GM18511 (cell line): Measurements from ENCODE around the gene STK24.
A peak's percentile ranks its signal among the peaks of the same experiment; 100 is the strongest.

Experiments
- ATAC-seq: cut with Tn5 transposase; IDR thresholded peaks from one replicate; pipeline ENCODE4 v1.9.1; 2021; ENCODE audit warnings: mild to moderate bottlenecking, moderate library complexity; ENCODE audit not compliant: unreplicated experiment

STK24 gene

GRCh38 chr13:98514288-98514687 is 62.6 kb downstream of the STK24 start:
- no peak for ATAC-seq

GRCh38 chr13:98513837-98514236 is 63.1 kb downstream of the STK24 start:
- ATAC-seq, result no peak

DNA sequence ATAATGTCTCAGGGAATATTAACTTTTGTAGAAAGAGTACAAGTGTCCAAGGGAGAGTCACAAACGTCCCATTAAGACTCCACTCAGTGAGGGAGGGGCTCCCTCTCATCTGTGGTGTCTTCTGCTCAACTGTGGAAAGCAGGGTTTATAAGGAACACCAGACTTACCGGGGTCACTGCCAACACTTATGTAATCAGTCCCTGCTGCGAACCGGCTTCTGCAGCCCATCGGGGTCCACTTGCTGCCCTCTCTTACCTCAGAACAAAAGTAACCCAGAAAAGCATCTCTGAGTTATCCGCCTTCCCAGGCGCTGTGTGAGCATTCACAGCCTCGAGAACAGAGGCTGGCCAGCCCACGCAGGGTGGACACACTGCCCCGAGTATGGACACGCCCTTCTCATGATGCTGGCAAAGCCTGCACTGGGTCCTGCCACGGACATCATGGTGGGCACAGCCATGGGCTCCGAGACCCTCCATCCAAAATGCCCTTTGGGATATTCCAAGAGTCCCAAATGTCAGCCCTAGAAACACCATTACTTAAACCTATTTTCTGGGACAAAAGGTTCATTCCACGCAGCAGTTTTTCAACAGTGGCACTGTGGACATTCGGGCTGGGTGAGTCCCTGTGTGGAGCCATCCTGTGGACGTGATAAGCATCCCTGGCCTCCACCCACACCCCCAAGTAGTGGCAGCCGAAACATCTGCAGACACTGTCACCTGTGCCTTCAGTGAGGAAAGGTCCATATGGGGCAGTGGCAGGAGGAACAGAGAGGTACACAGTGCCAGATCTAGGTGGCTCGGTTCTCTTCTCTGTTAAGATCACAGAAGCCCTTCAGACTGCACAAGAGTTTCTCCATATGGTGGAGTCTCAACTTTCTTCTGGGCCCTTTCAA is 63.9 kb downstream of the STK24 start:
- ATAC-seq, result no peak

DNA sequence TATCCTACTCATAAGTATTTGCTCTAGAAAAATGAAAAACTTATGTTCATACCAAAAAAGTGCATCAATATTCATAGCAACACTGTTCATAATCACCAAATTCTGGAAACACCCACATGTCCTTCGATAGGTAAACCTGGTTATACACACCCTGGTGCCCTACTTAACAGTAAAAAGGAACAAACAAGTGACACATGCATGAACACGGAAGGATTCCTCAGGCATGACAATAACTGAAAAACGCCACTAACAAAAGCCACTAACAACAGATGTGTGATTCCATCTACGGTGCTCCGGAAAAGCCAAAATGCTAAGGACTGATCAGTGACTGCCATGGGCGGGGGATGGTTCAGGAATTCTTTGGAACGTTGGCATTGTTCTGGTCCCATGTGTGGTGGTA is 65.5 kb downstream of the STK24 start:
- no peak for ATAC-seq

DNA sequence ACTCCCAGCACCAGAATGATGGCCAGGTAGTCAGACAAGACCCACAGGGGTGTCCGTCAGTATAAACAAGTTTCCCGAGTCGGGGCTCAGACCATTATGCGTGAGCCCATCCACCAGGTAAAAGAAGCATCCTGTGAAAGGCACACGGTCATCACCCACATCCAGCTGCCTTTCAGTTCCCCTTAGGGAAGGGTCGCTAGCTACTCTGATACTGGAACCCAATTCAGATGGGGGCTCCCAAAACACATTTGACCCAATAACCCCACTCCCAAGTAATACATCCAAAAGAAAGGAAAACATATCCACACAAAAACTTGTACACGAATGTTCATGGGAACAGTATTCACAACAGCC is 66.8 kb downstream of the STK24 start:
- ATAC-seq, result no peak

- ATAC-seq, result peak; percentile 65
Observed at GRCh38 chr13:98509271-98510155, 67.4 kb downstream of the STK24 start.

- no peak for ATAC-seq
Observed at GRCh38 chr13:98508685-98509084, 68.2 kb downstream of the STK24 start.

- ATAC-seq, result no peak
Observed at GRCh38 chr13:98508280-98508679, 68.6 kb downstream of the STK24 start.

DNA sequence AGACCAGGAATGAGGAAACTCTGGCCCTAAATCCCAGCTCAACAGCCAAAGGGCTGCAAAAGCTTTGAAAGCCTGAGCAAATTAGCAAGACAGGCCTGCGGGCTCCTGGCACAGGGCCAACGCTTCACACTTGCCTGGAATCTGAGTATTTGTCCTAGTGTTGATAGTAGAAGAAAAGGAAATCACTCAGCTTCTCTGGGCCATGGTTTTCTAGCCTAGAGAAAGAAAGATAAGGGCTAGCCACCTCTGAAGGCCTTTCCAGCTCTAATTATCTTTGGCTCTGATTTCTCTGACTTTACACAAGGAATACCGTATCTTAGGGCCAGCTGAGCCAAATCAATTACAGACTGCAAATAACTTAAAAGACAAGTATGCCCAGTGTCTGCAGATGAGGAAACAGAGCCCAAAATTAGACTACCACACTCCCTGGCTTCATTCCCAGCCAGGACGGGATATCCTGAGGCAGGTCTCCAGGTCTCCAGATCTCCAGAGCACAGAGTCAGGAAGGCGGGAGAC is 69.6 kb downstream of the STK24 start:
- ATAC-seq, result no peak

- no peak for ATAC-seq
Observed at GRCh38 chr13:98506728-98507230, 70.1 kb downstream of the STK24 start.

GRCh38 chr13:98506322-98506721 is 70.6 kb downstream of the STK24 start:
- ATAC-seq, result no peak

- ATAC-seq, result no peak
Observed at GRCh38 chr13:98505217-98505616, 71.7 kb downstream of the STK24 start.

DNA sequence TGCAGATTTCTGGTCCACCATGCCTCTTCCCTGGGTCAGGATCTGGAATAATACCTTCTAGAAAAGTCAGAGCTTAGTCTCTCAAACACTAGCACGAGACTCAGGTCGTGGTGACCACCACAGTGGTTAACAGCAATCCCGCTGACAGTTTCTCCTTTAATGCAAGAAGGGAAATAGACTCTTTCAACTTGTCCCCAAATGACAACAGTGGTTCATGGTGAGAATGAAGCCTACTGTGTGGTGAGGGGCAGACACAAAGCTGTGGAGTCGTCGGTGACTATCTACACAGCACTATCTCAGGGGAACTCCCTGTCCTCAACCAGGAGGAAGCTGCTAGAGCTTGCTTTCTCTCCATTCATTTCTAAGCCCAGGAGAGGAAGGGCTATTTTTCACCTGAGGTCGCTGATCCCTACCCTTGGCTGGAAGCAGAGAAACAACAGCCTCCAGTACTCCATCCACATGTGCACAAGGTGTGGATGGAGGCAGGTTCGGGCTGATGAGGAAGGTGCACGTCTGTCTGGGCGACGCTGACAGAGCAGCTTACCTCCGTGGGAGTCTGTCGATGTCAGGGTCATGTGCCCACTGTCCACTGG is 72.4 kb downstream of the STK24 start:
- ATAC-seq, result peak; percentile 55

GRCh38 chr13:98504029-98504351 is 72.9 kb downstream of the STK24 start:
- no peak for ATAC-seq

GRCh38 chr13:98503175-98504028 is 73.5 kb downstream of the STK24 start:
- ATAC-seq, result no peak

DNA sequence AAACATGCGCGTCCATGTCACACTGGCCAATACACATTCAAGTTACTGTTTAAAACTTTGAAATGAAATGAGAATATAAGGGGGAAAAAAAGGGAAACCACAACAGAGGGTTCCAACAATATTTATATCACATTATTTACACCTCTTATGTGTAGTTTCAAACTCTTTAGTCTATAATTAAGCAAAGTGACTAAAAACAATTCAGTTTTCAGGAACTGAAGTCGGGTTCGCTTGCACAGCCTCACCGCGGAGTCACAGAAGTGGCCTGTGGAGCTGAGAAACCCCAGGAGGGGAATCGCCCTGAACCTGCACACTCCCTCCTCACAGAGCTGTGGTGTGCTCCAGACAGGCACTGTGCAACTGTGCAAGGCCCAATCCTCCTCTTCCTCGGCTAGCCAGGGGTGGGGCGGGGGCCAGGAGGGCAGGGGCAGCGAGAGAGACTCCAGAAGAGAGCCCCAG is 75.9 kb downstream of the STK24 start:
- peak; percentile 85 for ATAC-seq

GRCh38 chr13:98496966-98497365 is 79.9 kb downstream of the STK24 start:
- no peak for ATAC-seq

DNA sequence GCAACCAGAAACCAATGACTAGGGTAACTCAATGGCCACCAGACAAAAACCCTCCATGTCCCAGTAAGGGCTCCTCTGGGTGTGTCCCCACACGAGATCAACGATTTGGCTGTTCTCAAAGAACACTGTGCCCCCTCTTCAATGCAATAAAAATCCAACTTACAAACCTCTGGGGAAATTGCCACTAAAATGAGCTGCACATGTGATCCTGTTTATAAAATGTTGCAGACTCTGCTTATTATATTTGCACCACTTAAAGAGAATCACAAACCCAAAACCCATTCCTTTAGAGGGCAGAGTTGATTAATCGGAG is 80.5 kb downstream of the STK24 start:
- no peak for ATAC-seq

GRCh38 chr13:98495627-98496478 is 81.1 kb downstream of the STK24 start:
- ATAC-seq, result no peak

DNA sequence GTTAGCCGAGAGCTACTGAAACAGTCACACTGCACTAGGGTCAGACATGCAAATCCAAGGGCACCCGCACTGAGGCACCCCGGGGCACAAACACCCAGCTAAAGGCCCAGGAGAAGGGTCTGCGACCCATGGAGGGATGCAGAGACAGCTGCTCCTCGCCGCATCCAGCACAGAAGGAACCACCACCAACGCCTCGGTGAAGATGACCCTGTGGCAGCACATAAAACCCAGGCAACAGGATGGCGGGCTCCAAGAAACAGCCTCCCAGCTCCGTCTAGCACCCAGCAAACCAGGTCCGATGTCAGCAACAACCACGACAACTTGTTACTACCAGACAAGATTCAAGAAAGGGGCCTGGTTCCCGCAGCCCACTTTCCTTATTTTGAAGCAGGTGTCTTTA is 82.1 kb downstream of the STK24 start:
- ATAC-seq, result no peak
